SW480 (cell line): ENCODE data around the gene TYSND1.
"Not testable (repeated sequence)": the region's sequence is repeated elsewhere in the genome, so short reads cannot be mapped to it uniquely, and the experiment has no call there.

Source experiments
- DNase-seq: peaks from one replicate; pipeline ENCODE4 v3.0.0-alpha.2; 2016; ENCODE audit warnings: low spot score

TYSND1 gene

GRCh38 chr10:70109064-70109729, 37.3 kb downstream of the TYSND1 start:
- DNase-seq = no peak

- DNase-seq = no peak
Observed at GRCh38 chr10:70106958-70107791, 39.3 kb downstream of the TYSND1 start.

- DNase-seq = no peak
Observed at GRCh38 chr10:70101668-70102067, 44.8 kb downstream of the TYSND1 start.

- DNase-seq = not testable (repeated sequence)
Observed at GRCh38 chr10:70101068-70101562, 45.4 kb downstream of the TYSND1 start.

- DNase-seq = no peak
Observed at GRCh38 chr10:70098271-70098670, 48.2 kb downstream of the TYSND1 start.

GRCh38 chr10:70097459-70097858, 49.0 kb downstream of the TYSND1 start:
- no peak for DNase-seq

GRCh38 chr10:70096705-70097420, 49.6 kb downstream of the TYSND1 start:
- DNase-seq = no peak

GRCh38 chr10:70096016-70096704, 50.3 kb downstream of the TYSND1 start:
- DNase-seq = no peak

GRCh38 chr10:70094250-70094649, 52.2 kb downstream of the TYSND1 start:
- DNase-seq = no peak

GRCh38 chr10:70093335-70093944, 53.1 kb downstream of the TYSND1 start:
- DNase-seq = no peak

GRCh38 chr10:70092389-70092718, 54.1 kb downstream of the TYSND1 start:
- no peak for DNase-seq

- peak; percentile 59 for DNase-seq
Observed at GRCh38 chr10:70090951-70091350, 55.5 kb downstream of the TYSND1 start.

- DNase-seq = peak; percentile 17
Observed at GRCh38 chr10:70090013-70090412, 56.5 kb downstream of the TYSND1 start.

GRCh38 chr10:70088308-70088698, 58.2 kb downstream of the TYSND1 start:
- no peak for DNase-seq
